Activated effector memory CD4-positive, alpha-beta T cell treated with Interleukin-2 at 50 U/mL for 16 hours (primary cell): ENCODE data around the gene MPZL2.
"Not testable (repeated sequence)": the region's sequence is repeated elsewhere in the genome, so short reads cannot be mapped to it uniquely, and the experiment has no call there.

Experiments
- DNase-seq: peaks from one replicate; pipeline ENCODE4 v3.0.0-alpha.2; 2020

MPZL2 gene

GRCh38 chr11:118263695-118264568, at the start of gene MPZL2:
Gene MPZL2 (minus strand): TSS chr11:118264297. CDS start chr11:118264153, 144 bp downstream.
- peak; percentile 13 for DNase-seq

DNA sequence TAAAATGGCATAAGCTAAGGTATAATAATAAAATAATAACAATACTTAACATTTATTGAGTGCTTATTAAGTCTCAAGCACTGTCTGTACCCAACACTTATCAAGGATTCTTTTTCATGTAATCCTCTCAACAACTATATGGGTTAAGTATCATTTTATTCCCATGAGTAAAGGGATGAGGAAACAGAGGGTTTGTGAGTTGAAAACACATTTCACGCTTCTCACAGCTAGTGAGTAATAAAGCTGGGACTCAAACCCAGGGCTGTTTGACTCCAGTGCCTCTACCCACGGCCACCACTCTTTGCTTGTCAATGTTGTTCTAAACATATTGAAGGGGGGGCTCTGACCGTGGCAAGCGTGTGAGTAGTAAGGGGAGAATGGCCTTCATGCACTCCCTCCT, 49.1 kb upstream of the MPZL2 start:
- no peak for DNase-seq

DNA sequence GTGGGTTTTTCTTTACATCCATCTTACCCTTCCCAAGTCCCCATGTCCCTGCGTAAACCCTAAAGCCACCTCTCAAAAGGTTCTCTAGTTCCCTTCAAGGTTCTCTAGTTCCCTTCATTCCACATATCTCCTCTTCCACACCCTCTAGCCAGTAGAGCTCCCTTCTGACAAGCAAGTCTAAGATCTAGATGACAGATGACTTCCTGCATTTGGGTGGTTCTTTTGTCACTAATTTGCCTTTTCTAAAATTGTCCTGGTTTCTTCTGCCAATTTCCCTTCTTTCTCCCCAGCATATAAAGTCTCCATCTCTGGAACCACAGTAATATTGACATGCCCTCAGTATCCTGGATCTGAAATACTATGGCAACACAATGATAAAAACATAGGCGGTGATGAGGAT, 48.2 kb upstream of the MPZL2 start:
- DNase-seq = no peak

GRCh38 chr11:118311518-118311917, 47.4 kb upstream of the MPZL2 start:
- no peak for DNase-seq

GRCh38 chr11:118310781-118311485, 46.8 kb upstream of the MPZL2 start:
- no peak for DNase-seq

GRCh38 chr11:118310271-118310670, 46.2 kb upstream of the MPZL2 start:
- DNase-seq = no peak

DNA sequence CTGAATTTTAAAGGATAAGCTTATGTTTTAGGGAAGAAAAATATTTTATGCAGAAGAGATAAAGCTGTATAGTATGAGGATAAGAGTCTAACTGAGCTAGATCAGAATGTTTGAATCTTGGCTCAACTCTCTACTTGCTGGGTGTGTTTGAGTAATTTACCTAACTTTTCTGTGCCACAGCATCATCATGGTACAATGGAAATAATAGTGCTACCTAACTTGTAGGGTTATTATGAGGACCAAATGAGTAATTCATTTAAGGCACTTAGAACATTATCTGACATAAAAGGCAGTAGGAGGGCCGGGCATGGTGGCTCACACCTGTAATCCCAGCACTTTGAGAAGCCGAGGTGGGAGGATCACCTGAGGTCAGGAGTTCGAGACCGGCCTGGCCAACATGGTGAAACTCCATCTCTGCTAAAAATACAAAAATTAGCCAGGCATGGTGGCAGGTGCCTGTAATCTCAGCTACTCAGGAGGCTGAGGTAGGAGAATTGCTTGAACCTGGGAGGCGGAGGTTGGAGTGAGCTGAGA, 45.0 kb upstream of the MPZL2 start:
- DNase-seq = not testable (repeated sequence)

DNA sequence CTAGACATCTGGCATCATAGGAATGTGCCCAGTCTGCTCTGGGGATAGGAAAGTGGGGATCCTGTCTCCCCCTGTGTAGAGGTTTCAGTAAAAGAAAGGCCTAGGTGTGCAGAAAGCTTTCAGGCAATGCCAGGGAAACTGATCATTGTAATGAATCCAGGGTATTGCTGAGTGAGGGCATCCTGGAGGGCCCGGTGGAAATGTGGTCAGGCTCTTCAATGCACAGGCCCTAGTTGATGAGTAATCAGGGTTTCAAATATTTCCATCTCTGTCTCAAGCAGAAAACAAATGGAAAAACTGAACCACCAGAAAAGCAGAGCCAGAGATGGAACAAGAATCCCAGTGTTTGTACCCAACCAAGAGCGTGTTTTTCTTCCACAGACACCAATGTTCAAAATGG, 42.5 kb upstream of the MPZL2 start:
- no peak for DNase-seq

DNA sequence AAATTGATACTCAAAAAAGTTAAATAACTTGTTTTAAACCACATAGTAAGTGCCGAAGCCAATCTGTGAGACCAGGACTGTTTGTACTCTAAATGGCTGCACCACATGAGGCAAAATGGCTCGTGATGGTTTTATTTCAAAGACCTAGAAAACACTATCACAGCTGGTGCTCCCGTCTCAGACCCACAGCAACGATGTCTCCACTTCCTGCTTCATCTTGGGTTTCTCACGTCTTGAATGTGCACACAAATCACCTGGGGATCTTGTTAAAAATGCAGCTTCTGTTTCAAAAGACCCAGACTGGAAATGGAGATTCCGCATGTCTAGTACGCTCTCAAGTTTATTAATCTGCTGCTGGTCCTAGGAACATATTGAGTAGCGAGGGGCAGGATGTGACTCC, 41.6 kb upstream of the MPZL2 start:
- peak; percentile 36 for DNase-seq

GRCh38 chr11:118304568-118305248, 40.6 kb upstream of the MPZL2 start, which contains the start of gene CD3E:
Gene CD3E (plus strand): TSS chr11:118304730. CDS start chr11:118304953, 223 bp downstream.
- DNase-seq = peak; percentile 64

DNA sequence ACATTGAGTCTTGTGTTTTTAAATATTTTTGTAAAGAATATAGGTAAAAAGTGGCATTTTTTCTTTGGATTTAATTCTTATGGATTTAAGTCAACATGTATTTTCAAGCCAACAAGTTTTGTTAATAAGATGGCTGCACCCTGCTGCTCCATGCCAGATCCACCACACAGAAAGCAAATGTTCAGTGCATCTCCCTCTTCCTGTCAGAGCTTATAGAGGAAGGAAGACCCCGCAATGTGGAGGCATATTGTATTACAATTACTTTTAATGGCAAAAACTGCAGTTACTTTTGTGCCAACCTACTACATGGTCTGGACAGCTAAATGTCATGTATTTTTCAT, 40.1 kb upstream of the MPZL2 start:
- DNase-seq = no peak

DNA sequence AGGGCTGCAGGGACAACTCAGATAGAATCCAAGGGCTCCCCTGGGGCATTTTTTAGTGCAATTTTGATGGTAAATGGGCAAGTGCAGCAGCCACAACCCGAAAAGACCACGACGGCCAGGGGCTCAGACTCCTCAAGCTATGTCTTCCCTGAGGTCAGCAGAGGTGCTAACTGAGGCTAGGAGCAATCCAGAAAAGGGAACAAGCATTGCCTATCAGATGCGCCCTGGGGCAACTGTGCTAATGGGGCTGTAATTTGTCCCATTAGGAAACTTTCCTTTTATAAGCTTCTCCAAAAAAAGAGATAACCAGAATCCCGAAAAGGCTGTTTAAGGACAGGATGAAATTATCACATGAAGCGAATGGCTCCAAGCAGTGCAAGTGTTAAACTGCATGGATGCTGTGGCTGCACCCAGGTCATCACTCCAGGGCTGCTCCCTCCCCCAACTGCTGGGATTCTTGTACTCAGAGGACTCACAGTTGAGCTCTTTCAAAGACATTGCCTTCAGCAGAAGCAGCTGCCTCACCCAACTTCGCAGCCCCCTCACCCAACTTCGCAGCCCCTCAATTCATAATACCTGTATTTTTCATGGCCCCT, 37.6 kb upstream of the MPZL2 start:
- no peak for DNase-seq

DNA sequence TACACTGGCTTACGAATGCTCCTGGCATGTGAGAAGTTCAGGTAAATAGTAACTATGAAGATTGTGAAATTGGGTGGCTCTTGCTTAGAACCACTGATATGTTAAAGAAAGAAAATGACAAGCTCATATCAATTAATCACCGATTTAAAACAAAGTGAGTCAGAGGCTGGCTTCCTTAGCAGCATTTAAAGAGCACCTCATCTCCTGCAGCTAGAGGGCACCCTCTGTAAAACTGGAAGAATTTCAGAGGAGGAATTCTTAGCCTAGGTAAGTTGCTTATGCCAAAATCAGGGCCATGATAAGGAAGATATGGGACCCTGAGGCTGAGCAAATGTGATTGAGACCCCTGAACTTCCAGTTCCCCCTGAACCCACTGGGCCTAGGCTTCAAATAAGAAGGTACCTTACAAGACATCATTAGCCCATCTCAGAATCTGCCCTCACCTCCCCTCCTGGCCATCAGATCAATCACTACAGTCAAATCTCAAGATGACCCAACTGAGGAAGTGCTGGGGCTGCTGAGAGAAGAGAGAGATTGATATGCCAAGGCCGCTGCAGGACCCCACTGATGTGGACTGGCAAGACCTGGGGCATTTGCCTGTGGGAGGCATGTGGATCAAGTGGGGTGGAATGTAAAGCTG, 31.8 kb upstream of the MPZL2 start:
- DNase-seq = peak; percentile 18

DNA sequence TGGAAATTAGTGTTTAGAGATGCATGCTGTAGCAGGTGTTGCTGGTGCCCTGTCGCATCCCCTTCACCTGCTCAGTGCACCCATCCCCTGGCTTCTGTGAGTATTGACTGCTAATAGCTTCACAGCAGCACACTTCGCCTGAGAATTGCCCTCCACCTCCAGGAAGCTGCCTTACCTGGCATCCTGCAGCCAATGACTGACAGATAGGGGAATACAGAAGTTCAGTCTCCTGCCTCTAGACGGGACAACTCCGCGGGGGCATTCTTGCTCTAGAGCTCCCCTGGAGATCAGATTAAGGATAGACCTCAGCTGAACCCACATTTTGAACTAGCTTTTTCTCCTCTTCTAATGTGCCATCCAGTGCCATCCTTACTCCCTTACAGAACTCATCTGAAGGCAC, 31.1 kb upstream of the MPZL2 start:
- DNase-seq = no peak

GRCh38 chr11:118294053-118294452, 30.0 kb upstream of the MPZL2 start:
- no peak for DNase-seq

GRCh38 chr11:118291477-118292135, 27.5 kb upstream of the MPZL2 start:
- DNase-seq = no peak

GRCh38 chr11:118290923-118291322, 26.8 kb upstream of the MPZL2 start:
- DNase-seq = peak; percentile 25

- DNase-seq = no peak
Measured at GRCh38 chr11:118289401-118289800, 25.3 kb upstream of the MPZL2 start.

- no peak for DNase-seq
Measured at GRCh38 chr11:118287006-118287405, 22.9 kb upstream of the MPZL2 start.

DNA sequence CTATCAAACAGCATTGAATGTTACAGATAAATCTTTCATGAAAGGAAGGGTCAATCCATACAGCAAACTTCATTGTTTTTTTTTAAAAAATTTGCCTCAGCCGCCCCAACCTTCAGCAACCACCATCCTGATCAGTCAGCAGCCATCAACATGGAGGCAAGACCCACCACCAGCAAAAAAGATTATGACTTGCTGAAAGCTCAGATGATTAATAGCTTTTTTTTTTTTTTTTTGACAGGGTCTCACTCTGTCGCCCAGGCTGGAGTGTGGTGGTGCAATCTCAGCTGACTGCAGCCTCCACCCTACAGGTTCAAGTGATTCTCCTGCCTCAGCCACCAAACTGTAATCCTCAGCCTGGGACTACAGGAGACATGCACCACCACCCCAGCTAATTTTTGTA, 22.4 kb upstream of the MPZL2 start:
- DNase-seq = no peak

DNA sequence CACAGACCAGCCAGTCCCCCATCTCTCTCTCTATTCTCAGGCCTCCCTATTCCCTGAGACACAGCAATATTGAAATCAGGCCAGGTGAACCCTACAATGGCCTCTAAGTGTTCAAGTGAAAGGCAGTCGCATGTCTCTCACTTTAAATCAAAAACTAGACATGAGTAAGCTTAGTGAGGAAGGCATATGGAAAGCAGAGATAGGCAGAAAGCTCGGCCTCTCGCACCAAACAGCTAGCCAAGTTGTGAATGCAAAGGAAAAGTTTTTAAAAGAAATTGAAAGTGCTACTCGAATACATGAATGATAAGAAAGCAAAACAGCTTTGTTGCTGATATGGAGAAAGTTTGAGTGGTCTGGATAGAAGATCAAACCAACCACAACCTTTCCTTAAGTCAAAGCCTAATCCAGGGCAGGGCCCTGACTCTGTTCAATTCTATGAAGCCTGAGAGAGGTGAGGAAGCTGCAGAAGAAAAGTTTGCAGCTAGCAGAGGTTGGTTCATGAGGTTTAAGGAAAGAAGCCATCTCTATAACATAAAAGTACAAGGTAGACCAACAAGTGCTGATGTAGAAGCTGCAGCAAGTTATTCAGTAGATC, 19.8 kb upstream of the MPZL2 start:
- DNase-seq = no peak
